ENCODE measurements around the gene GJC1.

GJC1 gene

GRCh38 chr17:44752953-44753861, 76.9 kb downstream of the GJC1 start:
- no peak for TF ChIP-seq CTCF (IDR thresholded peaks at IDR 0.05; ENCODE audit: extremely low read depth, insufficient read depth, missing control alignments)
- in situ Hi-C loops (cut with MboI; ENCODE audit: low pct_unique_long_range_greater_than_20kb, low sequenced_read_pairs, unreplicated experiment) = no loop called here
- no peak for DNase-seq (ENCODE audit: low spot score)

- DNase-seq (ENCODE audit: low spot score) = no peak
- TF ChIP-seq CTCF (IDR thresholded peaks at IDR 0.05; ENCODE audit: extremely low read depth, insufficient read depth, missing control alignments) = no peak
- in situ Hi-C loops (cut with MboI; ENCODE audit: low pct_unique_long_range_greater_than_20kb, low sequenced_read_pairs, unreplicated experiment) = no loop called here
Measured at GRCh38 chr17:44751806-44752205, 78.3 kb downstream of the GJC1 start.

- no peak for TF ChIP-seq CTCF (IDR thresholded peaks at IDR 0.05; ENCODE audit: extremely low read depth, insufficient read depth, missing control alignments)
- DNase-seq (ENCODE audit: low spot score) = no peak
- in situ Hi-C loops (cut with MboI; ENCODE audit: low pct_unique_long_range_greater_than_20kb, low sequenced_read_pairs, unreplicated experiment) = no loop called here
Measured at GRCh38 chr17:44751331-44751730, 78.8 kb downstream of the GJC1 start.

GRCh38 chr17:44749980-44750318, 80.1 kb downstream of the GJC1 start:
- TF ChIP-seq CTCF (IDR thresholded peaks at IDR 0.05; ENCODE audit: extremely low read depth, insufficient read depth, missing control alignments) = no peak
- DNase-seq (ENCODE audit: low spot score) = no peak
- in situ Hi-C loops (cut with MboI; ENCODE audit: low pct_unique_long_range_greater_than_20kb, low sequenced_read_pairs, unreplicated experiment) = no loop called here

GRCh38 chr17:44749076-44749979, 80.8 kb downstream of the GJC1 start:
- no peak for TF ChIP-seq CTCF (IDR thresholded peaks at IDR 0.05; ENCODE audit: extremely low read depth, insufficient read depth, missing control alignments)
- DNase-seq (ENCODE audit: low spot score) = no peak
- in situ Hi-C loops (cut with MboI; ENCODE audit: low pct_unique_long_range_greater_than_20kb, low sequenced_read_pairs, unreplicated experiment) = no loop called here
